Nephron progenitor cell (in vitro differentiated cells): ENCODE measurements around the gene PGAP1.

Source experiments
- DNase-seq: peaks from one replicate; pipeline ENCODE4 v3.0.0; 2021
- H3K27ac Mint-ChIP-seq: 2 replicates; pipeline ENCODE4 v1.8.0; 2021; ENCODE audit warnings: mild to moderate bottlenecking, moderate library complexity, mixed read lengths
- H3K27me3 Mint-ChIP-seq: 2 replicates; pipeline ENCODE4 v1.8.0; 2021; ENCODE audit warnings: mild to moderate bottlenecking, low read depth, mixed read lengths; ENCODE audit not compliant: poor library complexity
- H3K36me3 Mint-ChIP-seq: 2 replicates; pipeline ENCODE4 v1.8.0; 2021; ENCODE audit warnings: low read depth, mixed read lengths
- H3K4me1 Mint-ChIP-seq: 2 replicates; pipeline ENCODE4 v1.8.0; 2021; ENCODE audit warnings: mixed read lengths
- H3K4me3 Mint-ChIP-seq: 2 replicates; pipeline ENCODE4 v1.8.0; 2021; ENCODE audit warnings: mild to moderate bottlenecking, moderate library complexity, mixed read lengths
- H3K9me3 Mint-ChIP-seq: 2 replicates; pipeline ENCODE4 v1.8.0; 2021; ENCODE audit warnings: mild to moderate bottlenecking, moderate library complexity, mixed read lengths
- CTCF ChIP-seq: fragments of 200-600 bp; sonication (generic); IDR thresholded peaks from 2 replicates; pipeline ENCODE4 v1.5.0; 2021; ENCODE audit warnings: antibody characterized with exemption

PGAP1 gene

GRCh38 chr2:196804381-196804780 lies 122.1 kb downstream of the PGAP1 start:
- H3K27me3 Mint-ChIP-seq = peaks cover 50% of the 10 kb centered on the region
- TF ChIP-seq CTCF = no peak
- peaks cover 6% of the 10 kb centered on the region for H3K36me3 Mint-ChIP-seq
- H3K4me3 Mint-ChIP-seq = no peak overlapping the region
- H3K4me1 Mint-ChIP-seq = no peaks in the 10 kb centered on the region
- DNase-seq = no peak
- H3K27ac Mint-ChIP-seq = no peak overlapping the region
- H3K9me3 Mint-ChIP-seq = peaks cover 7% of the 10 kb centered on the region

- Mint-ChIP-seq H3K27ac (no peak overlapping the region), H3K36me3 (peaks cover 6% of the 10 kb centered on the region), H3K4me1 (peaks cover 11% of the 10 kb centered on the region), H3K9me3 (peaks cover 7% of the 10 kb centered on the region), H3K27me3 (peaks cover 40% of the 10 kb centered on the region), H3K4me3 (no peak overlapping the region)
- no peak for DNase-seq
- TF ChIP-seq CTCF = no peak
Measured at GRCh38 chr2:196802401-196802800, 124.1 kb downstream of the PGAP1 start.

DNA sequence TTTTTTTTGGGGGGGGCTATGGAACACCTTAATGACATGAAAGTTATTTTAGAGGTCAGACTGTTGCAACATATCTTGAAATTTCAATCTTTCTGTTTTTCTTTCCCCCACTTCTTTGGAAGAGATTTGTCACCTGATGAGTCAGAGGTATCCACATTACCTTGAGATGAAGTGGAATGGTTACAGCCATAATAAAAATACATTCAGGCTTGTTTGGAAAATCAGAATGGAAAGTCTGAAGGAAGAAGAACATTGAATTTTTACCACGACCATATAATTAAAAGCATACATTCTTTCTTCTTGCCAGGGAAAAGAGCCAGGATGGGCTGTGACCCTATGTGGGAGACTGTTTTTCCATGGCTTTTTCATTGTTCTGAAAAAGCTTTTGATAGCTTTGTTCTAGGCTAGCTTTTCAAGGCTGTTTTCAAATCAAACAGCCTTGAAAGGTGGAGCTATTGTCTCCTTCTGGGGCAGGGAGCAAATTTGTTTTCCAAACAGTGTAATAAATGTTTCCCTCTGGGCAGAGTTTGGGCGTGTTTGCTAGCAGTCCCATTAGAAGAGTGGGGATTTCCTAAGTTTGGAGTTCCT lies 124.7 kb downstream of the PGAP1 start:
- Mint-ChIP-seq H3K27ac (no peak overlapping the region), H3K9me3 (peaks cover 7% of the 10 kb centered on the region), H3K27me3 (peaks cover 37% of the 10 kb centered on the region), H3K36me3 (peaks cover 11% of the 10 kb centered on the region), H3K4me3 (no peak overlapping the region), H3K4me1 (peaks cover 17% of the 10 kb centered on the region)
- no peak for DNase-seq
- TF ChIP-seq CTCF = no peak

DNA sequence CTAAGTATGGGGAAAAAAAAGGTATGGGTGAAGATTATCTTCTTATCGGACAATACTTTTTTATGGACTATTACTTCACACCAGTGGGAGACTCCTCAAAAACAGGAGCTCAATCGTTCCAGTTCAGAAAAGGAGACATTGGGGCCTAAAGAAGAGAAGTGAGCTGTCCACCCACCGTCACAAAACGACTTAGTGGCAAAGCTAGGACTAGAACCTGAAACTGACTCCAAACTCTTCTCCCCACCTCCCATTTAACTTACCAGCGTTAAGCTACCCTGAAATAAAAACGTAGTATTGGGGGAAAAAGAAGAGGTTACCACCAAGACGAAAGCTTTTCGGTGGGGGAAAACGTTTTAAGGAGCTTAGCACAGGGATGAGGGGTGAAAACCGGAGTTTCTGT lies 127.5 kb downstream of the PGAP1 start:
- Mint-ChIP-seq H3K4me1 (peaks cover 18% of the 10 kb centered on the region), H3K36me3 (peaks cover 25% of the 10 kb centered on the region), H3K27me3 (peaks cover 14% of the 10 kb centered on the region), H3K27ac (peak overlapping the region; percentile 95), H3K9me3 (peaks cover 7% of the 10 kb centered on the region), H3K4me3 (peak overlapping the region; percentile 92)
- no peak for TF ChIP-seq CTCF
- no peak for DNase-seq

DNA sequence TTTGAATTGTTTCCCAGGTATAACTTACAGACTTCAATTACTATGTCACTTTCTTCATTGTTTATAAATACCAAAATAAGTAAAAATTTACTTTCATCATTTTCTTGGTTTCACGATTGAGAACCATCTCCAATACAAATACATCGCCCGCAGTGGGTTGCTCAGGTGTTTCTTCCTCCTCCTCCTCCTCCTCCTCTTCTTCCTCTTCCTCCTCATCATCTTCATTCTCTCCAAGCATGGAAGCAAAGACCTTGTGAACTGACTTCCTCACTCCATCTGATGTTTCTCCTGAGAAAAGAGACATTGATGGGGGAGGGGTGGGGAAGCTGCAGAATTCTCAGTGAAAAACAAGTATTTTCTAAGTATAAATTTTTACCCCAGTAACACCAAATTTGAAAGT lies 133.6 kb downstream of the PGAP1 start:
- TF ChIP-seq CTCF = no peak
- Mint-ChIP-seq H3K9me3 (no peaks in the 10 kb centered on the region), H3K27ac (no peak overlapping the region), H3K36me3 (peaks cover 65% of the 10 kb centered on the region), H3K4me1 (peaks cover 8% of the 10 kb centered on the region), H3K4me3 (no peak overlapping the region), H3K27me3 (peaks cover 2% of the 10 kb centered on the region)
- DNase-seq = no peak

- Mint-ChIP-seq H3K4me1 (no peaks in the 10 kb centered on the region), H3K36me3 (peaks cover 38% of the 10 kb centered on the region), H3K27ac (peak overlapping the region; percentile 3), H3K27me3 (peaks cover 2% of the 10 kb centered on the region), H3K4me3 (no peak overlapping the region), H3K9me3 (no peaks in the 10 kb centered on the region)
- no peak for TF ChIP-seq CTCF
- DNase-seq = no peak
Measured at GRCh38 chr2:196783431-196784094, 142.9 kb downstream of the PGAP1 start.
